ENCODE results near the gene HUS1.

HUS1 gene

DNA sequence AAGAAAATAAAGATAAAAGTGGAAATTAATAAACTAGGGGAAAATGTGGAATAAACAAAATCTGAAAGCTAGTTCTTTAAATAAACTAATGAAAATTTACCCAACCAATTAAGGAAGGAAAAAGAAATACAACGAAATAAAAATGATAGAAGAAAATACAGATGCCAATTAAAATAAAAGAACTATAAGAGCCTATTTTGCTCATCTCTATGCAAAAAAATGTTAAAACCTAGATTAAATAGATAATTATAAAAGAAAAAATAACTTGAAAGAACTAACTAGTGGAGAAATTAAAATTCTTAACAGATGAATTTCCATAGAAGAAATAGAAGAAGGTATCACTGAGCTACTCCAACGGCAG lies 63.8 kb downstream of the HUS1 start:
- DNase-seq, result no peak

DNA sequence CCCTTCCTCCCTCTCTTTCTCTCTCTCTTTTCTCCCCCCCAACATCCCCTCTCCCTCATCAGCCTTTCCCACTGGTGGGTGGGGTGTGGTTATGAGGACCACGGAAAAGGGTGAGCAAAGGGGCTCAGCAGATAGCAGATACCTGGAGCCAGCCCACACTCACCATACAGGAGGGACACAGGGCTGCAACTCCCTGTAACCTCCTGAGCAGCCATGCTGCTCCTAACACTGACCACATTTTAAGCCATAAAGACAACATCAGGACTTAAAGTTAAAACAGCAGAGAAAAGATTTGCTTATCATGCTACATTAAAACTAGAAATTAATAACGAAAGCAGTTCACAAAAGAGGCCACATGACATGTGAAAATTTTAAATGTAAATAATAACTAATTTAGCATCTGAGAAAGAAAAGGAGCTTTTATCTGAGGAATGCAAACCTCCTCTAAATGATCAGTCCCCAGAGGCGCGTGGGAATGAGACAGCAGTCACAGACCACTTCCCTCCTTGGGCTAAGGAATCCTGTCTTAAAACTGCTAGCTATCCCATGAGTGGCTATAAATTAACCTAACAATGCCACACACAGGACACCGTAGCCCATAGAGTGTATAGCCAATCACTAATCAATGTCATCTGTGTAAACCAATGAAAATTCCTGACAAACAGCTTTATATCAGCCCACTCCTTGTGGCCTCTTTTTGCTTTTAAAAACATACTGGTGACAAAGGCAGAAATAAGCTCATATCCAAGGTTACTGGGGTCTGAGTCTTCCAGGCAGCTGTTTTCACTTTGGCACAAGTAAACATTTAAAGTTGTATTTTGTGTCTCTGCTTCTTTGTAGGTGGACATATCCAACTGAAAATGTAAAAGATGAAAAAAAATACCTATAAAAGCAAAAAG lies 64.4 kb downstream of the HUS1 start:
- no peak for DNase-seq

Data from activated T-cell treated with anti-CD3 and anti-CD28 coated beads, Interleukin-2, amount 50 U/mL, for 1 hour (primary cell).